K562 (cell line): ENCODE measurements around the gene CCL3. TPM values are rescaled to one million over a fixed set of nuclear protein-coding genes. Genes with fewer than 3 reads are reported as not detected.

ENCODE experiments used
- ATAC-seq: fragments of 200-7000 bp; cut with Tn5 transposase; 3 replicates; pipeline ENCODE4 v1.9.1; 2020; ENCODE audit warnings: moderate library complexity
- BruUV-seq: library from RNA; stranded (reverse); fragments of 400-500 nt; replicated peaks from 2 replicates; lab custom pipeline; 2021; lab: Mats Ljungman, UMichigan
- CTCF ChIA-PET: fragments of 300-600 bp; formaldehyde crosslinking; extraction: SDS; loops from one replicate; lab custom pipeline; 2021; ENCODE audit warnings: low intra/inter-chr PET ratio; lab: Yijun Ruan, JAX
- POLR2A ChIA-PET: fragments of 300-600, 350-650 bp; sonication (Branson Sonifier 250); formaldehyde crosslinking; extraction: SDS; loops from one replicate; lab custom pipeline; 2021; ENCODE audit warnings: antibody characterized with exemption, inconsistent platforms; lab: Yijun Ruan, JAX
- DNase-seq, 4 experiments: peaks; one replicate each; pipeline versions ENCODE4 v3.0.0 to v3.0.0-alpha.2; 2011 to 2018; ENCODE audit warnings: low spot score in 3 of 4, mixed read lengths in 3 of 4; ENCODE audit errors: extremely low read depth in 1 of 4
- FAIRE-seq: peaks from 2 replicates; lab custom pipeline; 2011; peaks lifted over from hg19 to GRCh38; lab: Jason Lieb, UNC
- H2AFZ ChIP-seq: 2 replicates; pipeline ENCODE4 v1.6.0; 2011; ENCODE audit warnings: low read depth, low read length, control low read depth, inconsistent platforms
- H3K27ac ChIP-seq: fragments of 200-600 bp; 3 replicates; pipeline ENCODE4 v1.8.0; 2011; ENCODE audit warnings: low read depth, mild to moderate bottlenecking, control low read depth, inconsistent platforms, low read length, moderate library complexity, mixed read lengths; ENCODE audit errors: extremely low read depth
- H3K27me3 ChIP-seq, 2 experiments: fragments of 300-600 bp in 1 of 2; 2 replicates in 1 of 2; 3 replicates in 1 of 2; pipeline versions ENCODE4 v1.6.0 to v1.8.0; 2011; ENCODE audit warnings: inconsistent platforms in 2 of 2, low read length in 2 of 2, mild to moderate bottlenecking in 1 of 2, mixed read lengths in 1 of 2, moderate library complexity in 1 of 2; ENCODE audit not compliant: control insufficient read depth in 2 of 2, insufficient read depth in 2 of 2
- H3K36me3 ChIP-seq: fragments of 300-600 bp; 3 replicates; pipeline ENCODE4 v1.8.0; 2011; ENCODE audit warnings: mild to moderate bottlenecking, low read length, inconsistent platforms; ENCODE audit not compliant: control insufficient read depth, insufficient read depth
- H3K4me1 ChIP-seq, 2 experiments: fragments of 200-600 bp in 1 of 2; replicated peaks in 1 of 2; 2 replicates in 1 of 2; 3 replicates in 1 of 2; pipeline versions ENCODE4 v1.5.1 to v1.8.0; 2011; ENCODE audit warnings: inconsistent platforms in 2 of 2, low read length in 2 of 2, mild to moderate bottlenecking in 1 of 2, mixed read lengths in 1 of 2, moderate library complexity in 1 of 2; ENCODE audit not compliant: control insufficient read depth in 2 of 2, insufficient read depth in 2 of 2
- H3K4me2 ChIP-seq: 2 replicates; pipeline ENCODE4 v1.6.1; 2011; ENCODE audit warnings: low read length, control low read depth, inconsistent platforms, mixed read lengths; ENCODE audit not compliant: insufficient read depth
- H3K4me3 ChIP-seq: fragments of 200-600 bp; sonication (generic), shearing (Covaris generic); 2 replicates; pipeline ENCODE4 v1.5.1; 2016; ENCODE audit warnings: control low read depth, inconsistent platforms
- H3K79me2 ChIP-seq: fragments of 200-600 bp; 3 replicates; pipeline ENCODE4 v1.8.0; 2011; ENCODE audit warnings: low read length, inconsistent platforms; ENCODE audit not compliant: control insufficient read depth, insufficient read depth
- H3K9ac ChIP-seq, 2 experiments: 2 replicates each; pipeline versions ENCODE4 v1.6.0 to v1.6.1; 2011; ENCODE audit warnings: low read depth in 2 of 2, low read length in 2 of 2, control low read depth in 1 of 2, inconsistent platforms in 1 of 2, mild to moderate bottlenecking in 1 of 2, mixed read lengths in 1 of 2; ENCODE audit not compliant: insufficient read depth in 1 of 2
- H3K9me1 ChIP-seq: one replicate; pipeline ENCODE4 v1.6.0; 2011; ENCODE audit warnings: inconsistent platforms, mild to moderate bottlenecking, low read length, moderate library complexity; ENCODE audit not compliant: control insufficient read depth, insufficient read depth
- H3K9me3 ChIP-seq: replicated peaks from 2 replicates; pipeline ENCODE4 v1.5.1; 2011; ENCODE audit warnings: low read depth, low read length, inconsistent platforms; ENCODE audit not compliant: control insufficient read depth, insufficient read depth
- H4K20me1 ChIP-seq: replicated peaks from 2 replicates; pipeline ENCODE4 v1.6.1; 2011; ENCODE audit warnings: low read length, inconsistent platforms, mixed read lengths; ENCODE audit not compliant: control insufficient read depth, insufficient read depth
- BRCA1 ChIP-seq, 2 experiments: fragments of 450-650 bp in 1 of 2; sonication (generic) in 1 of 2; formaldehyde crosslinking in 1 of 2; IDR thresholded peaks; 2 replicates each; pipeline versions ENCODE4 v1.5.0 to v1.6.1; 2017 to 2020; ENCODE audit warnings: mild to moderate bottlenecking in 1 of 2, missing genetic modification reagents in 1 of 2
- BRD4 ChIP-seq: fragments of 200-600 bp; sonication (generic); IDR thresholded peaks from 2 replicates; pipeline ENCODE4 v1.6.1; 2017; ENCODE audit warnings: inconsistent platforms
- FIP1L1 ChIP-seq: fragments of 200-400 bp; formaldehyde crosslinking; IDR thresholded peaks from 2 replicates; pipeline ENCODE4 v1.6.1; 2018; ENCODE audit warnings: mild to moderate bottlenecking, low read depth, low read length; ENCODE audit not compliant: poor library complexity, severe bottlenecking
- KDM2B ChIP-seq: fragments of 250-450 bp; sonication (Bioruptor Pico); IDR thresholded peaks from 2 replicates; pipeline ENCODE4 v1.8.0; 2021; ENCODE audit warnings: mild to moderate bottlenecking, moderate library complexity
- KLF16 ChIP-seq: IDR thresholded peaks from 2 replicates; pipeline ENCODE4 v1.6.1; 2016; ENCODE audit warnings: antibody characterized with exemption
- PPARD ChIP-seq: fragments of 250-450 bp; sonication (Bioruptor Pico); IDR thresholded peaks from 2 replicates; pipeline ENCODE4 v1.8.0; 2022; ENCODE audit warnings: inconsistent platforms, mild to moderate bottlenecking, moderate library complexity
- ZBTB7A ChIP-seq: IDR thresholded peaks from 2 replicates; pipeline ENCODE4 v1.6.1; 2011; ENCODE audit warnings: low read depth, mild to moderate bottlenecking, low read length, moderate library complexity, borderline replicate concordance; ENCODE audit not compliant: control insufficient read depth
- ZFX ChIP-seq: sonication (generic); formaldehyde crosslinking; IDR thresholded peaks from 2 replicates; pipeline ENCODE4 v1.8.0; 2022; ENCODE audit warnings: mild to moderate bottlenecking, missing genetic modification reagents, moderate library complexity
- WGBS: fragments of 100-300 bp; shearing (Covaris generic); methylation state at CpG from one replicate; pipeline ENCODE4 v1.1.6; 2016; ENCODE audit warnings: low coverage, mixed read lengths; ENCODE audit not compliant: insufficient coverage; ENCODE audit errors: missing lambda C conversion rate; 5-methylcytosine and 5-hydroxymethylcytosine counted together
- in situ Hi-C: fragments of 300-500 bp; cut with MboI; formaldehyde crosslinking; loops from 4 replicates; pipeline ENCODE4 v1.15.0; 2018; ENCODE audit warnings: inconsistent platforms, mixed read lengths
- intact Hi-C: fragments of 100-400 bp; cut with micrococcal nuclease; formaldehyde crosslinking; loops from 2 replicates; pipeline ENCODE4 v1.14.2; 2022
- polyA plus RNA-seq, 8 experiments: library from polyadenylated mRNA; depleted of rRNA in 4 of 8; stranded (reverse) in 5 of 8; unstranded in 3 of 8; fragments of >200 nt; fragmentation: Nextera tagmentation in 2 of 8; fragmentation: Illumina TruSeq in 1 of 8; extraction: Ambion mirVana in 2 of 8; extraction: Trizol in 1 of 8; gene quantifications; 2 replicates each; pipeline versions ENCODE4 v1.2.1 to v1.2.3, GENCODE V29; 2011 to 2014; ENCODE audit warnings: inconsistent platforms in 1 of 8, missing spikeins in 1 of 8
- total RNA-seq, 7 experiments: library from RNA; depleted of rRNA in 6 of 7; stranded (reverse); fragments of >200 nt in 6 of 7; fragmentation: Illumina TruSeq in 2 of 7; extraction: Trizol in 2 of 7; gene quantifications; 2 replicates each; pipeline versions ENCODE4 v1.2.1 to v1.2.3, GENCODE V29; 2011 to 2021; ENCODE audit warnings: low replicate concordance in 1 of 7
- TF ChIP-seq, protein P1 (sequence below): sonication (generic); formaldehyde crosslinking; IDR thresholded peaks from 2 replicates; pipeline ENCODE4 v1.8.0; 2022; ENCODE audit warnings: mild to moderate bottlenecking, missing genetic modification reagents
- TF ChIP-seq, protein P2 (sequence below): fragments of 250-450 bp; sonication (Bioruptor Pico); IDR thresholded peaks from 2 replicates; pipeline ENCODE4 v1.8.0; 2021; ENCODE audit warnings: mild to moderate bottlenecking, moderate library complexity
- TF ChIP-seq, protein P3 (sequence below), 2 experiments: fragments of 450-650 bp in 1 of 2; IDR thresholded peaks; 2 replicates each; pipeline ENCODE4 v1.6.1; 2011 to 2017; ENCODE audit warnings: low read depth in 2 of 2, antibody characterized with exemption in 1 of 2, borderline replicate concordance in 1 of 2, low read length in 1 of 2, mild to moderate bottlenecking in 1 of 2, mixed read lengths in 1 of 2; ENCODE audit not compliant: control insufficient read depth in 1 of 2

Gene CCL3
- total and polyA plus RNA-seq, 9 of the 15 experiments (the other 6 are each of a cell fraction or from before 2014, with no cell fraction given), result 0.58 TPM; not detected in 8

DNA sequence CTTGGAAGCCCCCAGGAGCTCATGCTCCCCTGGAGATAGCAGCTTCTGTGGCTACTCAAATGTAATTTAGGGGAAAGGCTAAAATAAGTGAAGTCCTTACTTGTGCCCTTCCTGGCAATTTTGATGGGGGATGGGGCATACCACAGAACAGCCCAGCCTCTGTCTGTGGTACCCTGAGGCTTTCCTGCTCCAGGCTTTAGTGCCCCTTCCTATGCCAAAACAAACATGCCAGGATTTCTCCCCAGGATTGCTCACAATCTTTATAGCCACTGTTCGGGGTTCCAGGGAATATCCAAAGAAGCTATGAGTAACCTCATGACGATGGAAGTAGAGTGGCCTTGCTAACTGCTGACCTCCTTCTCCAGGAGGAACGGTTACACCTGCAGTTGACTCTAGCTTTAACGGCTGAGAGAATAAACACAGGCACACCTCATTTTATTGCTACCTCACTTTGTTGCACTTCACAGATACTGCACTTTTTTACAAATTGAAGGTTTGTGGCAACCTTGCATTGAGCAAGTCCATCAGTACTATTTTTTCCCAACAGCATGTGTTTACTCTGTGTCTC is 38.6 kb upstream of the CCL3 start:
- Histone ChIP-seq H3K4me2 (no peak overlapping the region), H3K27me3 (no peaks in the 10 kb centered on the region; a peak in 1 of 5 replicates), H3K9me1 (peaks cover 3% of the 10 kb centered on the region), H3K4me1 (no peaks in the 10 kb centered on the region), H3K36me3 (no peaks in the 10 kb centered on the region), H2AFZ (no peak overlapping the region), H4K20me1 (no peaks in the 10 kb centered on the region), H3K4me3 (no peak overlapping the region), H3K9me3 (no peaks in the 10 kb centered on the region), H3K27ac (no peak overlapping the region), H3K79me2 (no peaks in the 10 kb centered on the region), H3K9ac (no peak overlapping the region)
- intact Hi-C loops (no loop called here), in situ Hi-C loops (no loop called here)
- ATAC-seq (no peak), FAIRE-seq (no peak), DNase-seq (no peak)
- WGBS, result 0% methylated on average over 4 of the region's 4 CpGs
- POLR2A ChIA-PET, result interaction anchor here (1.9 kb wide), 1 partner anchor 10 kb away, joined by 9 read pairs; no protein-coding TSS in a partner anchor
- BruUV-seq, result no TSS peak
- CTCF ChIA-PET, result no interaction called here
- TF ChIP-seq BRCA1 (IDR thresholded peaks at IDR 0.05) (no peak), BRCA1 (CRISPR knock-in tag; IDR thresholded peaks at IDR 0.05) (no peak), ZFX (CRISPR knock-in tag) (no peak), PPARD (CRISPR knock-in tag) (no peak), FIP1L1 (no peak), BRD4 (no peak), KDM2B (CRISPR knock-in tag) (no peak), KLF16 (no peak), ZBTB7A (no peak)
- TF ChIP-seq, protein P1, sequence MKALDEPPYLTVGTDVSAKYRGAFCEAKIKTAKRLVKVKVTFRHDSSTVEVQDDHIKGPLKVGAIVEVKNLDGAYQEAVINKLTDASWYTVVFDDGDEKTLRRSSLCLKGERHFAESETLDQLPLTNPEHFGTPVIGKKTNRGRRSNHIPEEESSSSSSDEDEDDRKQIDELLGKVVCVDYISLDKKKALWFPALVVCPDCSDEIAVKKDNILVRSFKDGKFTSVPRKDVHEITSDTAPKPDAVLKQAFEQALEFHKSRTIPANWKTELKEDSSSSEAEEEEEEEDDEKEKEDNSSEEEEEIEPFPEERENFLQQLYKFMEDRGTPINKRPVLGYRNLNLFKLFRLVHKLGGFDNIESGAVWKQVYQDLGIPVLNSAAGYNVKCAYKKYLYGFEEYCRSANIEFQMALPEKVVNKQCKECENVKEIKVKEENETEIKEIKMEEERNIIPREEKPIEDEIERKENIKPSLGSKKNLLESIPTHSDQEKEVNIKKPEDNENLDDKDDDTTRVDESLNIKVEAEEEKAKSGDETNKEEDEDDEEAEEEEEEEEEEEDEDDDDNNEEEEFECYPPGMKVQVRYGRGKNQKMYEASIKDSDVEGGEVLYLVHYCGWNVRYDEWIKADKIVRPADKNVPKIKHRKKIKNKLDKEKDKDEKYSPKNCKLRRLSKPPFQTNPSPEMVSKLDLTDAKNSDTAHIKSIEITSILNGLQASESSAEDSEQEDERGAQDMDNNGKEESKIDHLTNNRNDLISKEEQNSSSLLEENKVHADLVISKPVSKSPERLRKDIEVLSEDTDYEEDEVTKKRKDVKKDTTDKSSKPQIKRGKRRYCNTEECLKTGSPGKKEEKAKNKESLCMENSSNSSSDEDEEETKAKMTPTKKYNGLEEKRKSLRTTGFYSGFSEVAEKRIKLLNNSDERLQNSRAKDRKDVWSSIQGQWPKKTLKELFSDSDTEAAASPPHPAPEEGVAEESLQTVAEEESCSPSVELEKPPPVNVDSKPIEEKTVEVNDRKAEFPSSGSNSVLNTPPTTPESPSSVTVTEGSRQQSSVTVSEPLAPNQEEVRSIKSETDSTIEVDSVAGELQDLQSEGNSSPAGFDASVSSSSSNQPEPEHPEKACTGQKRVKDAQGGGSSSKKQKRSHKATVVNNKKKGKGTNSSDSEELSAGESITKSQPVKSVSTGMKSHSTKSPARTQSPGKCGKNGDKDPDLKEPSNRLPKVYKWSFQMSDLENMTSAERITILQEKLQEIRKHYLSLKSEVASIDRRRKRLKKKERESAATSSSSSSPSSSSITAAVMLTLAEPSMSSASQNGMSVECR (CRISPR knock-in tag), result no peak
- TF ChIP-seq, protein P2, sequence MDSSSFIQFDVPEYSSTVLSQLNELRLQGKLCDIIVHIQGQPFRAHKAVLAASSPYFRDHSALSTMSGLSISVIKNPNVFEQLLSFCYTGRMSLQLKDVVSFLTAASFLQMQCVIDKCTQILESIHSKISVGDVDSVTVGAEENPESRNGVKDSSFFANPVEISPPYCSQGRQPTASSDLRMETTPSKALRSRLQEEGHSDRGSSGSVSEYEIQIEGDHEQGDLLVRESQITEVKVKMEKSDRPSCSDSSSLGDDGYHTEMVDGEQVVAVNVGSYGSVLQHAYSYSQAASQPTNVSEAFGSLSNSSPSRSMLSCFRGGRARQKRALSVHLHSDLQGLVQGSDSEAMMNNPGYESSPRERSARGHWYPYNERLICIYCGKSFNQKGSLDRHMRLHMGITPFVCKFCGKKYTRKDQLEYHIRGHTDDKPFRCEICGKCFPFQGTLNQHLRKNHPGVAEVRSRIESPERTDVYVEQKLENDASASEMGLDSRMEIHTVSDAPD (CRISPR knock-in tag), result no peak
- TF ChIP-seq, protein P3, sequence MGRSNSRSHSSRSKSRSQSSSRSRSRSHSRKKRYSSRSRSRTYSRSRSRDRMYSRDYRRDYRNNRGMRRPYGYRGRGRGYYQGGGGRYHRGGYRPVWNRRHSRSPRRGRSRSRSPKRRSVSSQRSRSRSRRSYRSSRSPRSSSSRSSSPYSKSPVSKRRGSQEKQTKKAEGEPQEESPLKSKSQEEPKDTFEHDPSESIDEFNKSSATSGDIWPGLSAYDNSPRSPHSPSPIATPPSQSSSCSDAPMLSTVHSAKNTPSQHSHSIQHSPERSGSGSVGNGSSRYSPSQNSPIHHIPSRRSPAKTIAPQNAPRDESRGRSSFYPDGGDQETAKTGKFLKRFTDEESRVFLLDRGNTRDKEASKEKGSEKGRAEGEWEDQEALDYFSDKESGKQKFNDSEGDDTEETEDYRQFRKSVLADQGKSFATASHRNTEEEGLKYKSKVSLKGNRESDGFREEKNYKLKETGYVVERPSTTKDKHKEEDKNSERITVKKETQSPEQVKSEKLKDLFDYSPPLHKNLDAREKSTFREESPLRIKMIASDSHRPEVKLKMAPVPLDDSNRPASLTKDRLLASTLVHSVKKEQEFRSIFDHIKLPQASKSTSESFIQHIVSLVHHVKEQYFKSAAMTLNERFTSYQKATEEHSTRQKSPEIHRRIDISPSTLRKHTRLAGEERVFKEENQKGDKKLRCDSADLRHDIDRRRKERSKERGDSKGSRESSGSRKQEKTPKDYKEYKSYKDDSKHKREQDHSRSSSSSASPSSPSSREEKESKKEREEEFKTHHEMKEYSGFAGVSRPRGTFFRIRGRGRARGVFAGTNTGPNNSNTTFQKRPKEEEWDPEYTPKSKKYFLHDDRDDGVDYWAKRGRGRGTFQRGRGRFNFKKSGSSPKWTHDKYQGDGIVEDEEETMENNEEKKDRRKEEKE (IDR thresholded peaks at IDR 0.05; ENCODE audit: borderline replicate concordance in 1 of 2, control insufficient read depth in 1 of 2, low read depth in 2 of 2, low read length in 1 of 2), result no peak
